ENCODE data around the gene BMPR2.
A peak's percentile ranks its signal among the peaks of the same experiment; 100 is the strongest.
"Not testable (repeated sequence)": the region's sequence is repeated elsewhere in the genome, so short reads cannot be mapped to it uniquely, and the experiment has no call there.

Gene BMPR2

GRCh38 chr2:202541137-202541536, 165.0 kb downstream of the BMPR2 start:
- no peak for TF ChIP-seq CTCF (IDR thresholded peaks at IDR 0.05; ENCODE audit: extremely low read depth, missing control alignments)

GRCh38 chr2:202542142-202542541, 166.0 kb downstream of the BMPR2 start:
- TF ChIP-seq CTCF (IDR thresholded peaks at IDR 0.05; ENCODE audit: extremely low read depth, missing control alignments), result no peak
- DNase-seq (ENCODE audit: low spot score), result no peak

More at GRCh38 chr2:202541137-202541536, 165.0 kb downstream of the BMPR2 start:
- DNase-seq (ENCODE audit: low spot score), result no peak

- no peak for TF ChIP-seq CTCF (IDR thresholded peaks at IDR 0.05; ENCODE audit: extremely low read depth, missing control alignments)
- peak; percentile 38 for DNase-seq (ENCODE audit: low spot score)
These were observed 169.4 kb downstream of the BMPR2 start for GRCh38 chr2:202545523-202545922.

GRCh38 chr2:202545931-202546330, 169.8 kb downstream of the BMPR2 start:
- no peak for TF ChIP-seq CTCF (IDR thresholded peaks at IDR 0.05; ENCODE audit: extremely low read depth, missing control alignments)
- DNase-seq (ENCODE audit: low spot score), result no peak

GRCh38 chr2:202546499-202547141, 170.5 kb downstream of the BMPR2 start:
- DNase-seq (ENCODE audit: low spot score), result not testable (repeated sequence)

- TF ChIP-seq CTCF (IDR thresholded peaks at IDR 0.05; ENCODE audit: extremely low read depth, missing control alignments), result no peak
- DNase-seq (ENCODE audit: low spot score), result no peak
These were observed 172.1 kb downstream of the BMPR2 start for GRCh38 chr2:202548240-202548639.

- not testable (repeated sequence) for DNase-seq (ENCODE audit: low spot score)
These were observed 174.9 kb downstream of the BMPR2 start for GRCh38 chr2:202551000-202551399.

GRCh38 chr2:202555356-202555755, 179.2 kb downstream of the BMPR2 start:
- no peak for DNase-seq (ENCODE audit: low spot score)
- TF ChIP-seq CTCF (IDR thresholded peaks at IDR 0.05; ENCODE audit: extremely low read depth, missing control alignments), result no peak

All from GM20000 (cell line).